ENCODE results near the gene PRR36.

DNA sequence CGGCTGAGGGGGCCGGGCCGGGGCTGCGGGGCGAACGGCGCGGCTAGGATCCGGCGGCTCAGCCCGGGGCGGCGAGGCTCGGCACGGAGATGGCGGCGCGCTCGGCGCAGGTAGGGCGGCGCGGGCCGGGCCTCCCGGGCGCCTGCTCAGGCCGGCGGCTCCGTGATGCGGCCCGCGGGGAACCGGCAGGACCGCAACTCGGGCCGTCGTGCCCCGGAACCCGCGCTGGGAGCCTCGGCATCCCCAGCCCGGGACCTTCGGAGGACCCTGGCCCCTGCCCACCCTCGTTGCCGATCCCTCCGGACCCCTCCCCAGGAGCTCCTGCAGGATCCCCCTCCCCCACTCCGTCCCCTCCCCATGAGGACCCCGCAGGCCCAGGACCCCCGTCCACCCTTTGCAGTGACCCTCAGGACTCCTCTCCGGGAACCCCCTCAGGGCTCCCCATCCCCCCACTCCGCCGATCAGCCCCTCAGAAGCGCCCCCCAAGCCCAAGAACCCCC lies 43.9 kb downstream of the PRR36 start:
- TF ChIP-seq, protein P1, sequence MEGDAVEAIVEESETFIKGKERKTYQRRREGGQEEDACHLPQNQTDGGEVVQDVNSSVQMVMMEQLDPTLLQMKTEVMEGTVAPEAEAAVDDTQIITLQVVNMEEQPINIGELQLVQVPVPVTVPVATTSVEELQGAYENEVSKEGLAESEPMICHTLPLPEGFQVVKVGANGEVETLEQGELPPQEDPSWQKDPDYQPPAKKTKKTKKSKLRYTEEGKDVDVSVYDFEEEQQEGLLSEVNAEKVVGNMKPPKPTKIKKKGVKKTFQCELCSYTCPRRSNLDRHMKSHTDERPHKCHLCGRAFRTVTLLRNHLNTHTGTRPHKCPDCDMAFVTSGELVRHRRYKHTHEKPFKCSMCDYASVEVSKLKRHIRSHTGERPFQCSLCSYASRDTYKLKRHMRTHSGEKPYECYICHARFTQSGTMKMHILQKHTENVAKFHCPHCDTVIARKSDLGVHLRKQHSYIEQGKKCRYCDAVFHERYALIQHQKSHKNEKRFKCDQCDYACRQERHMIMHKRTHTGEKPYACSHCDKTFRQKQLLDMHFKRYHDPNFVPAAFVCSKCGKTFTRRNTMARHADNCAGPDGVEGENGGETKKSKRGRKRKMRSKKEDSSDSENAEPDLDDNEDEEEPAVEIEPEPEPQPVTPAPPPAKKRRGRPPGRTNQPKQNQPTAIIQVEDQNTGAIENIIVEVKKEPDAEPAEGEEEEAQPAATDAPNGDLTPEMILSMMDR (IDR thresholded peaks at IDR 0.05), result no peak
- no peak for TF ChIP-seq POLR2A (IDR thresholded peaks at IDR 0.05)

Data from uterus (tissue), 2 donors.